HepG2 (cell line): ENCODE measurements around the gene DHRS4L2. TPM values are rescaled to one million over a fixed set of nuclear protein-coding genes. Genes with fewer than 3 reads are reported as not detected.

ENCODE experiments used
- ATAC-seq: fragments of 200-7000 bp; cut with Tn5 transposase; 3 replicates; pipeline ENCODE4 v1.9.1; 2020; ENCODE audit warnings: mild to moderate bottlenecking, moderate library complexity
- BruUV-seq: library from RNA; stranded (reverse); fragments of 400-500 nt; replicated peaks from 2 replicates; lab custom pipeline; 2021; lab: Mats Ljungman, UMichigan
- CTCF ChIA-PET: fragments of 300-600 bp; formaldehyde crosslinking; extraction: SDS; loops from one replicate; lab custom pipeline; 2021; ENCODE audit warnings: low total read pairs, inconsistent platforms, low intra/inter-chr PET ratio; lab: Yijun Ruan, JAX
- POLR2A ChIA-PET: fragments of 350-600 bp; sonication (Branson Sonifier 250); formaldehyde crosslinking; loops from one replicate; lab custom pipeline; 2020; ENCODE audit warnings: antibody characterized with exemption, inconsistent platforms; lab: Yijun Ruan, JAX
- DNase-seq: peaks from one replicate; pipeline ENCODE4 v3.0.0-alpha.2; 2015; ENCODE audit warnings: low spot score
- FAIRE-seq: peaks from 3 replicates; lab custom pipeline; 2011; peaks lifted over from hg19 to GRCh38; lab: Jason Lieb, UNC
- H2AFZ ChIP-seq: one replicate; pipeline ENCODE4 v1.6.1; 2011; ENCODE audit warnings: low read length, inconsistent platforms
- H3K27ac ChIP-seq: fragments of 300-600 bp; 3 replicates; pipeline ENCODE4 v1.8.0; 2011; ENCODE audit warnings: mixed run types, mild to moderate bottlenecking, mixed read lengths, low read length, inconsistent platforms; ENCODE audit not compliant: insufficient read depth; ENCODE audit errors: extremely low read length
- H3K27me3 ChIP-seq, 2 experiments: fragments of 200-600 bp in 1 of 2; 2 replicates in 1 of 2; 3 replicates in 1 of 2; pipeline versions ENCODE4 v1.6.0 to v1.8.0; 2011; ENCODE audit warnings: low read length in 2 of 2, mild to moderate bottlenecking in 2 of 2, moderate library complexity in 2 of 2, inconsistent platforms in 1 of 2; ENCODE audit not compliant: insufficient read depth in 2 of 2, control insufficient read depth in 1 of 2
- H3K36me3 ChIP-seq, 2 experiments: fragments of 200-600 bp in 1 of 2; replicated peaks in 1 of 2; 2 replicates in 1 of 2; 3 replicates in 1 of 2; pipeline versions ENCODE4 v1.5.1 to v1.8.0; 2011; ENCODE audit warnings: low read length in 2 of 2, inconsistent platforms in 1 of 2; ENCODE audit not compliant: insufficient read depth in 2 of 2, control insufficient read depth in 1 of 2
- H3K4me1 ChIP-seq: 2 replicates; pipeline ENCODE4 v1.5.1; 2012; ENCODE audit warnings: low read length, inconsistent platforms; ENCODE audit not compliant: insufficient read depth
- H3K4me2 ChIP-seq: 2 replicates; pipeline ENCODE4 v1.6.0; 2011; ENCODE audit warnings: low read depth, low read length, inconsistent platforms
- H3K4me3 ChIP-seq, 3 experiments: fragments of 200-600 bp in 1 of 3; sonication (generic), shearing (Covaris generic) in 1 of 3; replicated peaks in 1 of 3; 2 replicates each; pipeline ENCODE4 v1.5.1; 2011 to 2016; ENCODE audit warnings: low read length in 3 of 3, inconsistent platforms in 2 of 3, low read depth in 2 of 3, mild to moderate bottlenecking in 2 of 3, control low read depth in 1 of 3, mixed read lengths in 1 of 3; ENCODE audit not compliant: insufficient read depth in 1 of 3
- H3K79me2 ChIP-seq: one replicate; pipeline ENCODE4 v1.6.1; 2011; ENCODE audit warnings: low read length, inconsistent platforms; ENCODE audit not compliant: insufficient read depth
- H3K9ac ChIP-seq: 2 replicates; pipeline ENCODE4 v1.6.0; 2011; ENCODE audit warnings: mild to moderate bottlenecking, low read depth, low read length, inconsistent platforms; ENCODE audit not compliant: insufficient read depth
- H3K9me3 ChIP-seq: 2 replicates; pipeline ENCODE4 v1.5.1; 2012; ENCODE audit warnings: mild to moderate bottlenecking, low read length
- H4K20me1 ChIP-seq: 2 replicates; pipeline ENCODE4 v1.6.0; 2011; ENCODE audit warnings: inconsistent platforms, mild to moderate bottlenecking, low read length, moderate library complexity; ENCODE audit not compliant: insufficient read depth
- MAFG ChIP-seq: sonication (generic); formaldehyde crosslinking; IDR thresholded peaks from 2 replicates; pipeline ENCODE4 v1.5.1; 2020; ENCODE audit warnings: mild to moderate bottlenecking, missing genetic modification reagents
- MYC ChIP-seq: sonication (generic); formaldehyde crosslinking; IDR thresholded peaks from 2 replicates; pipeline ENCODE4 v1.9.0; 2021; ENCODE audit warnings: missing genetic modification reagents, borderline replicate concordance
- SP4 ChIP-seq: sonication (generic); formaldehyde crosslinking; IDR thresholded peaks from 2 replicates; pipeline ENCODE4 v1.8.1; 2023; ENCODE audit warnings: mild to moderate bottlenecking, missing genetic modification reagents
- TCF7 ChIP-seq: sonication (generic); IDR thresholded peaks from 2 replicates; pipeline ENCODE4 v1.6.1; 2016; ENCODE audit warnings: antibody characterized with exemption, low read depth
- TGIF2 ChIP-seq: IDR thresholded peaks from 2 replicates; pipeline ENCODE4 v1.6.1; 2016; ENCODE audit warnings: control low read depth, missing compliant biosample characterization
- ZNF230 ChIP-seq: sonication (generic); formaldehyde crosslinking; IDR thresholded peaks from 2 replicates; pipeline ENCODE4 v1.4.0; 2020; ENCODE audit warnings: mild to moderate bottlenecking, missing genetic modification reagents
- ZNF615 ChIP-seq: sonication (generic); formaldehyde crosslinking; IDR thresholded peaks from 2 replicates; pipeline ENCODE4 v1.5.0; 2020; ENCODE audit warnings: mild to moderate bottlenecking, missing genetic modification reagents, borderline replicate concordance
- ZSCAN25 ChIP-seq: sonication (generic); formaldehyde crosslinking; IDR thresholded peaks from 2 replicates; pipeline ENCODE4 v1.8.0; 2022; ENCODE audit warnings: mild to moderate bottlenecking, missing genetic modification reagents
- whole genome bisulfite sequencing: methylation state at CpG from one replicate; pipeline ENCODE4 v1.1.6; 2017; ENCODE audit warnings: low lambda C conversion rate; 5-methylcytosine and 5-hydroxymethylcytosine counted together
- in situ Hi-C: cut with HindIII; loops from 2 replicates; pipeline ENCODE4 v1.10.0; 2017; ENCODE audit warnings: low pct_unique_long_range_greater_than_20kb; ENCODE audit not compliant: extremely low pct_ligation_motif_present
- intact Hi-C: fragments of 100-400 bp; cut with micrococcal nuclease; formaldehyde crosslinking; loops from one replicate; pipeline ENCODE4 v1.10.0; 2022; ENCODE audit not compliant: unreplicated experiment
- polyA plus RNA-seq, 8 experiments: library from polyadenylated mRNA; depleted of rRNA in 3 of 8; stranded (reverse) in 7 of 8; unstranded in 1 of 8; fragments of >200 nt; fragmentation: Illumina TruSeq in 4 of 8; extraction: Trizol in 4 of 8; gene quantifications; 2 replicates each; pipeline versions ENCODE4 v1.2.1 to v1.2.3, GENCODE V29; 2011 to 2016; ENCODE audit warnings: low read depth in 4 of 8, missing spikeins in 1 of 8, mixed read lengths in 1 of 8; ENCODE audit not compliant: insufficient read depth in 1 of 8
- total RNA-seq, 5 experiments: library from RNA; depleted of rRNA; stranded (reverse); fragments of >200 nt; fragmentation: Illumina TruSeq; extraction: Trizol; gene quantifications; 2 replicates each; pipeline ENCODE4 v1.2.3, GENCODE V29; 2016; ENCODE audit warnings: low read depth in 1 of 5
- TF ChIP-seq, protein P1 (sequence below), 2 experiments: IDR thresholded peaks; 2 replicates each; pipeline ENCODE4 v1.6.1; 2011 to 2012; ENCODE audit warnings: low read length in 2 of 2, borderline replicate concordance in 1 of 2, low read depth in 1 of 2, mild to moderate bottlenecking in 1 of 2, moderate library complexity in 1 of 2

DHRS4L2 gene
- total and polyA plus RNA-seq, 2 of the 13 experiments (the other 11 are each of a cell fraction or from before 2014, with no cell fraction given): 24.7 to 38.2 TPM

DNA sequence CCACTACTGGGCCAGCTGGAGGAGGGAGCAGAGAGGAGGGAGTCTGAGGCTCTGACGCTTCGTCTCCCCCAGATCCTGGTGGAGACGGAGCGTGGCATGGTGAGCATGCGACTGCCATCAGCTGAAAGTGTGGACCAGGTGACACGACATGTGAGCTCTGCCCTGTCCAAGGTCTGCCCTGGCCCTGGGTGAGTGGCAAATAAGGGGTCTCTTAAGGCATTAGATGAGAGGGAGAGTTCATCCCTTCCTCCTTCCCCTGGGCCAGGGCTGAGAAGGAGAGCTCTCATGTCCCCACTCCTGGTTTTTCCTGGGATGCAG is 65.6 kb downstream of the DHRS4L2 start:
- peaks cover 20 to 80% of the 10 kb centered on the region in 2 experiments for H3K27me3 ChIP-seq
- no peak overlapping the region for H2AFZ ChIP-seq
- H3K4me1 ChIP-seq: peaks cover 45% of the 10 kb centered on the region
- DNase-seq (no peak), FAIRE-seq (no peak), ATAC-seq (no peak)
- H3K9me3 ChIP-seq: no peaks in the 10 kb centered on the region
- H3K4me2 ChIP-seq: no peak overlapping the region
- intact Hi-C loops (no loop called here), in situ Hi-C loops (loop anchor here (5.0 kb wide), 1 partner anchor 47 kb away; no protein-coding TSS in a partner anchor)
- no peaks in the 10 kb centered on the region for H3K79me2 ChIP-seq
- no TSS peak for BruUV-seq
- ChIA-PET POLR2A (interaction anchor here (1.0 to 6.3 kb wide), 5 partner anchors 27 to 188 kb away, joined by 4 to 124 read pairs (median 6); partner anchors contain the start of genes DCAF11, NRL, PCK2 and PSME2), CTCF (no interaction called here)
- H3K4me3 ChIP-seq: no peak overlapping the region
- H3K36me3 ChIP-seq: no peaks in the 10 kb centered on the region
- H3K9ac ChIP-seq: no peak overlapping the region
- no peaks in the 10 kb centered on the region for H4K20me1 ChIP-seq
- WGBS: 45% methylated on average over 6 of the region's 6 CpGs
- no peak overlapping the region for H3K27ac ChIP-seq
- 0 out of 2 replicates have a peak, but pooled peaks have one; percentile 21 for TF ChIP-seq MYC
- TF ChIP-seq SP4 (CRISPR knock-in tag): no peak
- TF ChIP-seq, protein P1, sequence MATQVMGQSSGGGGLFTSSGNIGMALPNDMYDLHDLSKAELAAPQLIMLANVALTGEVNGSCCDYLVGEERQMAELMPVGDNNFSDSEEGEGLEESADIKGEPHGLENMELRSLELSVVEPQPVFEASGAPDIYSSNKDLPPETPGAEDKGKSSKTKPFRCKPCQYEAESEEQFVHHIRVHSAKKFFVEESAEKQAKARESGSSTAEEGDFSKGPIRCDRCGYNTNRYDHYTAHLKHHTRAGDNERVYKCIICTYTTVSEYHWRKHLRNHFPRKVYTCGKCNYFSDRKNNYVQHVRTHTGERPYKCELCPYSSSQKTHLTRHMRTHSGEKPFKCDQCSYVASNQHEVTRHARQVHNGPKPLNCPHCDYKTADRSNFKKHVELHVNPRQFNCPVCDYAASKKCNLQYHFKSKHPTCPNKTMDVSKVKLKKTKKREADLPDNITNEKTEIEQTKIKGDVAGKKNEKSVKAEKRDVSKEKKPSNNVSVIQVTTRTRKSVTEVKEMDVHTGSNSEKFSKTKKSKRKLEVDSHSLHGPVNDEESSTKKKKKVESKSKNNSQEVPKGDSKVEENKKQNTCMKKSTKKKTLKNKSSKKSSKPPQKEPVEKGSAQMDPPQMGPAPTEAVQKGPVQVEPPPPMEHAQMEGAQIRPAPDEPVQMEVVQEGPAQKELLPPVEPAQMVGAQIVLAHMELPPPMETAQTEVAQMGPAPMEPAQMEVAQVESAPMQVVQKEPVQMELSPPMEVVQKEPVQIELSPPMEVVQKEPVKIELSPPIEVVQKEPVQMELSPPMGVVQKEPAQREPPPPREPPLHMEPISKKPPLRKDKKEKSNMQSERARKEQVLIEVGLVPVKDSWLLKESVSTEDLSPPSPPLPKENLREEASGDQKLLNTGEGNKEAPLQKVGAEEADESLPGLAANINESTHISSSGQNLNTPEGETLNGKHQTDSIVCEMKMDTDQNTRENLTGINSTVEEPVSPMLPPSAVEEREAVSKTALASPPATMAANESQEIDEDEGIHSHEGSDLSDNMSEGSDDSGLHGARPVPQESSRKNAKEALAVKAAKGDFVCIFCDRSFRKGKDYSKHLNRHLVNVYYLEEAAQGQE (IDR thresholded peaks at IDR 0.05; ENCODE audit: borderline replicate concordance in 1 of 2, low read depth in 1 of 2, low read length in 2 of 2): peak in 1 of 2 experiments; percentile 49; a peak in 1 of 4 replicates

DNA sequence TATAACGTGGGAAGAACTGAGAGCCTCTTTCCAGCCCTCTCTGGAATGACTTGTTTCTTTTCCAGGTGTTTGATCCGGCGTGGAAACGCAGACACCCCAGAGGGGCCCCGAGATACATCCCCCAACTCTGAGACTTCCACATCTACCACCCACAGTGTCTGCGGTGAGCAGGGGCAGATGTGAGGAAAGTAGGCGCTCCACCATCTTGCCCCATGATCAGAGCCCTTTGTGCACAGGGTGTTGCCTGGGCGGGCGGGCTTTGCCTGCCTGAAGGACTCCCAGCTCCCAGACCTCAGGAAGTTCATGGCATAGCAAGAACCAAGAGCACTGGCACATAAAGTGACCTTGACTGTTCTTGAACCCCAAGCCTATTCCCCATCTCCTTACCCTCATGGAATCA is 65.9 kb downstream of the DHRS4L2 start:
- ChIA-PET POLR2A (interaction anchor here (1.0 to 6.3 kb wide), 5 partner anchors 27 to 188 kb away, joined by 4 to 124 read pairs (median 6); partner anchors contain the start of genes DCAF11, NRL, PCK2 and PSME2), CTCF (no interaction called here)
- no peak overlapping the region for H3K27ac ChIP-seq
- H4K20me1 ChIP-seq: no peaks in the 10 kb centered on the region
- H3K27me3 ChIP-seq: peaks cover 20 to 79% of the 10 kb centered on the region in 2 experiments
- ATAC-seq (no peak), FAIRE-seq (no peak), DNase-seq (no peak)
- no peaks in the 10 kb centered on the region for H3K79me2 ChIP-seq
- H3K4me3 ChIP-seq: no peak overlapping the region
- intact Hi-C loops (no loop called here), in situ Hi-C loops (loop anchor here (5.0 kb wide), 3 partner anchors 38 to 108 kb away; partner anchors contain the start of genes IRF9 and PCK2)
- no peaks in the 10 kb centered on the region for H3K36me3 ChIP-seq
- H2AFZ ChIP-seq: no peak overlapping the region
- TF ChIP-seq ZSCAN25: no peak
- no peak for TF ChIP-seq TGIF2
- no peak for TF ChIP-seq ZNF230 (CRISPR knock-in tag)
- TF ChIP-seq TCF7: no peak
- TF ChIP-seq MAFG (CRISPR knock-in tag): no peak
- TF ChIP-seq ZNF615 (CRISPR knock-in tag): no peak
- 49% methylated on average over 9 of the region's 9 CpGs for WGBS
- peaks cover 45% of the 10 kb centered on the region for H3K4me1 ChIP-seq
- H3K4me2 ChIP-seq: no peak overlapping the region
- H3K9me3 ChIP-seq: no peaks in the 10 kb centered on the region
- H3K9ac ChIP-seq: no peak overlapping the region
- no TSS peak for BruUV-seq
